ENCODE measurements around the gene MET.
"Not testable (repeated sequence)": the region's sequence is repeated elsewhere in the genome, so short reads cannot be mapped to it uniquely, and the experiment has no call there.

Gene MET

GRCh38 chr7:116806046-116806944, 134.3 kb downstream of the MET start:
- DNase-seq (ENCODE audit: low read depth in 1 of 2, low spot score in 1 of 2): no peak

- no peak for DNase-seq (ENCODE audit: low read depth in 1 of 2, low spot score in 1 of 2)
These were observed 135.1 kb downstream of the MET start for GRCh38 chr7:116807011-116807560.

GRCh38 chr7:116809636-116810266, 137.8 kb downstream of the MET start:
- peak in 1 of 2 donors; percentile 33 for DNase-seq (ENCODE audit: low read depth in 1 of 2, low spot score in 1 of 2)

GRCh38 chr7:116810267-116811116, 138.5 kb downstream of the MET start:
- no peak for DNase-seq (ENCODE audit: low read depth in 1 of 2, low spot score in 1 of 2)

GRCh38 chr7:116811768-116812167, 139.8 kb downstream of the MET start:
- DNase-seq (ENCODE audit: low read depth in 1 of 2, low spot score in 1 of 2): no peak

GRCh38 chr7:116812860-116813259, 140.9 kb downstream of the MET start:
- no peak for DNase-seq (ENCODE audit: low read depth in 1 of 2, low spot score in 1 of 2)

- not testable (repeated sequence) for DNase-seq (ENCODE audit: low read depth in 1 of 2, low spot score in 1 of 2)
These were observed 141.4 kb downstream of the MET start for GRCh38 chr7:116813371-116813770.

- no peak for DNase-seq (ENCODE audit: low read depth in 1 of 2, low spot score in 1 of 2)
These were observed 143.0 kb downstream of the MET start for GRCh38 chr7:116815041-116815440.

GRCh38 chr7:116820149-116820548, 148.2 kb downstream of the MET start:
- no peak for DNase-seq (ENCODE audit: low read depth in 1 of 2, low spot score in 1 of 2)

GRCh38 chr7:116821647-116822046, 149.7 kb downstream of the MET start:
- DNase-seq (ENCODE audit: low read depth in 1 of 2, low spot score in 1 of 2): not testable (repeated sequence)

- no peak for DNase-seq (ENCODE audit: low read depth in 1 of 2, low spot score in 1 of 2)
These were observed 152.5 kb downstream of the MET start for GRCh38 chr7:116824449-116824848.

- DNase-seq (ENCODE audit: low read depth in 1 of 2, low spot score in 1 of 2): no peak
These were observed 156.3 kb downstream of the MET start for GRCh38 chr7:116828281-116828680.

- DNase-seq (ENCODE audit: low read depth in 1 of 2, low spot score in 1 of 2): no peak
These were observed 157.0 kb downstream of the MET start for GRCh38 chr7:116829041-116829440.

- DNase-seq (ENCODE audit: low read depth in 1 of 2, low spot score in 1 of 2): no peak
These were observed 157.5 kb downstream of the MET start for GRCh38 chr7:116829493-116829892.

GRCh38 chr7:116832692-116833091, 160.7 kb downstream of the MET start:
- no peak for DNase-seq (ENCODE audit: low read depth in 1 of 2, low spot score in 1 of 2)

- no peak for DNase-seq (ENCODE audit: low read depth in 1 of 2, low spot score in 1 of 2)
These were observed 163.0 kb downstream of the MET start for GRCh38 chr7:116834815-116835504.

GRCh38 chr7:116836048-116836447, 164.1 kb downstream of the MET start:
- DNase-seq (ENCODE audit: low read depth in 1 of 2, low spot score in 1 of 2): no peak

GRCh38 chr7:116836911-116837310, 164.9 kb downstream of the MET start:
- no peak for DNase-seq (ENCODE audit: low read depth in 1 of 2, low spot score in 1 of 2)

GRCh38 chr7:116837586-116837985, 165.6 kb downstream of the MET start:
- DNase-seq (ENCODE audit: low read depth in 1 of 2, low spot score in 1 of 2): no peak

GRCh38 chr7:116840256-116840655, 168.3 kb downstream of the MET start:
- no peak for DNase-seq (ENCODE audit: low read depth in 1 of 2, low spot score in 1 of 2)

- DNase-seq (ENCODE audit: low read depth in 1 of 2, low spot score in 1 of 2): no peak
These were observed 170.4 kb downstream of the MET start for GRCh38 chr7:116842371-116842770.

All from activated CD4-positive, alpha-beta T cell treated with anti-CD3 and anti-CD28 coated beads, Interleukin-2, amount 50 U/mL, for 24 hours (primary cell).